ENCODE measurements around the gene MBIP. TPM values are rescaled to one million over a fixed set of nuclear protein-coding genes. Genes with fewer than 3 reads are reported as not detected.

Gene MBIP
- total and polyA plus RNA-seq, 2 donors (not counting 1 experiment from before 2014, with no cell fraction given): 14.2 to 28.3 TPM

- TF ChIP-seq CTCF (conservative IDR thresholded peaks at IDR 0.05 in 1 of 2, IDR thresholded peaks at IDR 0.05 in 1 of 2; ENCODE audit: low read depth in 1 of 2, low read length in 2 of 2): no peak
- TF ChIP-seq EZH2 (IDR thresholded peaks at IDR 0.05; ENCODE audit: low read length, missing control alignments): no peak
- Histone ChIP-seq H3K36me3 (ENCODE audit: control insufficient read depth, insufficient read depth, low read length) (peaks cover 2% of the 10 kb centered on the region), H3K9ac (ENCODE audit: insufficient read depth, low read length) (no peak overlapping the region), H4K20me1 (ENCODE audit: control insufficient read depth, extremely low read depth, insufficient read depth, low read length) (no peaks in the 10 kb centered on the region), H3K4me1 (ENCODE audit: control insufficient read depth, extremely low read depth, insufficient read depth, low read length) (peaks cover 3% of the 10 kb centered on the region), H3K9me3 (ENCODE audit: control insufficient read depth, insufficient read depth, low read depth, low read length) (no peaks in the 10 kb centered on the region), H3K27ac (ENCODE audit: insufficient read depth, low read length) (no peak overlapping the region), H3K4me2 (ENCODE audit: extremely low read depth, insufficient read depth, low read length) (no peak overlapping the region), H2AFZ (ENCODE audit: low read length) (no peak overlapping the region), H3K27me3 (ENCODE audit: control insufficient read depth, insufficient read depth, low read length) (no peaks in the 10 kb centered on the region), H3K4me3 (replicated peaks in 1 of 4; ENCODE audit: control extremely low read depth in 1 of 4, insufficient read depth in 1 of 4, low read depth in 3 of 4, low read length in 4 of 4) (no peak overlapping the region), H3K79me2 (ENCODE audit: control insufficient read depth, insufficient read depth, low read length) (no peaks in the 10 kb centered on the region)
- DNase-seq (ENCODE audit: low read depth in 2 of 2): no peak
Observed at GRCh38 chr14:36302823-36303222, 17.6 kb downstream of the MBIP start.

- H3K4me2 ChIP-seq (ENCODE audit: extremely low read depth, insufficient read depth, low read length): no peak overlapping the region
Observed at GRCh38 chr14:36301159-36301558, 19.3 kb downstream of the MBIP start.

GRCh38 chr14:36300337-36300736 is 20.1 kb downstream of the MBIP start:
- Histone ChIP-seq H3K27me3 (ENCODE audit: control insufficient read depth, insufficient read depth, low read length) (no peaks in the 10 kb centered on the region), H3K4me1 (ENCODE audit: control insufficient read depth, extremely low read depth, insufficient read depth, low read length) (peaks cover 3% of the 10 kb centered on the region), H3K9me3 (ENCODE audit: control insufficient read depth, insufficient read depth, low read depth, low read length) (no peaks in the 10 kb centered on the region), H2AFZ (ENCODE audit: low read length) (no peak overlapping the region), H3K4me2 (ENCODE audit: extremely low read depth, insufficient read depth, low read length) (no peak overlapping the region), H3K9ac (ENCODE audit: insufficient read depth, low read length) (no peak overlapping the region), H3K27ac (ENCODE audit: insufficient read depth, low read length) (no peak overlapping the region), H3K79me2 (ENCODE audit: control insufficient read depth, insufficient read depth, low read length) (no peaks in the 10 kb centered on the region), H3K4me3 (replicated peaks in 1 of 4; ENCODE audit: control extremely low read depth in 1 of 4, insufficient read depth in 1 of 4, low read depth in 3 of 4, low read length in 4 of 4) (no peak overlapping the region), H3K36me3 (ENCODE audit: control insufficient read depth, insufficient read depth, low read length) (peaks cover 4% of the 10 kb centered on the region), H4K20me1 (ENCODE audit: control insufficient read depth, extremely low read depth, insufficient read depth, low read length) (no peaks in the 10 kb centered on the region)
- DNase-seq (ENCODE audit: low read depth in 2 of 2): peak; percentile 16 to 49
- TF ChIP-seq CTCF (conservative IDR thresholded peaks at IDR 0.05 in 1 of 2, IDR thresholded peaks at IDR 0.05 in 1 of 2; ENCODE audit: low read depth in 1 of 2, low read length in 2 of 2) (no peak), EZH2 (IDR thresholded peaks at IDR 0.05; ENCODE audit: low read length, missing control alignments) (no peak)

More at GRCh38 chr14:36301159-36301558, 19.3 kb downstream of the MBIP start:
- peak; percentile 15 to 25 for DNase-seq (ENCODE audit: low read depth in 2 of 2)
- no peaks in the 10 kb centered on the region for H3K27me3 ChIP-seq (ENCODE audit: control insufficient read depth, insufficient read depth, low read length)
- H3K9me3 ChIP-seq (ENCODE audit: control insufficient read depth, insufficient read depth, low read depth, low read length): no peaks in the 10 kb centered on the region
- no peaks in the 10 kb centered on the region for H3K79me2 ChIP-seq (ENCODE audit: control insufficient read depth, insufficient read depth, low read length)
- no peaks in the 10 kb centered on the region for H4K20me1 ChIP-seq (ENCODE audit: control insufficient read depth, extremely low read depth, insufficient read depth, low read length)
- H3K9ac ChIP-seq (ENCODE audit: insufficient read depth, low read length): no peak overlapping the region
- no peak overlapping the region for H2AFZ ChIP-seq (ENCODE audit: low read length)
- H3K36me3 ChIP-seq (ENCODE audit: control insufficient read depth, insufficient read depth, low read length): peaks cover 4% of the 10 kb centered on the region
- TF ChIP-seq EZH2 (IDR thresholded peaks at IDR 0.05; ENCODE audit: low read length, missing control alignments): no peak
- TF ChIP-seq CTCF (conservative IDR thresholded peaks at IDR 0.05 in 1 of 2, IDR thresholded peaks at IDR 0.05 in 1 of 2; ENCODE audit: low read depth in 1 of 2, low read length in 2 of 2): no peak
- no peak overlapping the region for H3K4me3 ChIP-seq (replicated peaks in 1 of 4; ENCODE audit: control extremely low read depth in 1 of 4, insufficient read depth in 1 of 4, low read depth in 3 of 4, low read length in 4 of 4)
- peaks cover 3% of the 10 kb centered on the region for H3K4me1 ChIP-seq (ENCODE audit: control insufficient read depth, extremely low read depth, insufficient read depth, low read length)
- H3K27ac ChIP-seq (ENCODE audit: insufficient read depth, low read length): no peak overlapping the region
